Measurements from ENCODE around the gene PAPSS2.
"Not testable (repeated sequence)": the region's sequence is repeated elsewhere in the genome, so short reads cannot be mapped to it uniquely, and the experiment has no call there.

Gene PAPSS2

GRCh38 chr10:87643920-87644319, 15.8 kb upstream of the PAPSS2 start:
- DNase-seq, result no peak

- DNase-seq, result not testable (repeated sequence)
These were observed 15.2 kb upstream of the PAPSS2 start for GRCh38 chr10:87644500-87644899.

GRCh38 chr10:87646192-87646909, 13.3 kb upstream of the PAPSS2 start:
- DNase-seq, result no peak

- DNase-seq, result no peak
These were observed 12.7 kb upstream of the PAPSS2 start for GRCh38 chr10:87646935-87647334.

GRCh38 chr10:87650838-87651589, 8.7 kb upstream of the PAPSS2 start:
- no peak for DNase-seq

GRCh38 chr10:87651801-87652200, 7.9 kb upstream of the PAPSS2 start:
- no peak for DNase-seq

GRCh38 chr10:87652261-87652660, 7.4 kb upstream of the PAPSS2 start:
- DNase-seq, result no peak

- DNase-seq, result no peak
These were observed 5.5 kb upstream of the PAPSS2 start for GRCh38 chr10:87654212-87654611.

- no peak for DNase-seq
These were observed 3.1 kb upstream of the PAPSS2 start for GRCh38 chr10:87656431-87657072.

- no peak for DNase-seq
These were observed 2.3 kb upstream of the PAPSS2 start for GRCh38 chr10:87657371-87657770.

GRCh38 chr10:87658321-87658795, 1.3 kb upstream of the PAPSS2 start:
- no peak for DNase-seq

GRCh38 chr10:87658858-87659555, 671 bp upstream of the PAPSS2 start:
- no peak for DNase-seq

GRCh38 chr10:87660484-87661133, 931 bp downstream of the PAPSS2 start:
- DNase-seq, result no peak

GRCh38 chr10:87661861-87662785, 2.4 kb downstream of the PAPSS2 start:
- no peak for DNase-seq

- no peak for DNase-seq
These were observed 4.6 kb downstream of the PAPSS2 start for GRCh38 chr10:87664276-87664701.

GRCh38 chr10:87667493-87667892, 7.8 kb downstream of the PAPSS2 start:
- DNase-seq, result no peak

GRCh38 chr10:87668324-87669074, 8.8 kb downstream of the PAPSS2 start:
- DNase-seq, result no peak

- DNase-seq, result no peak
These were observed 10.1 kb downstream of the PAPSS2 start for GRCh38 chr10:87669752-87670151.

GRCh38 chr10:87670586-87670985, 10.9 kb downstream of the PAPSS2 start:
- no peak for DNase-seq

- DNase-seq, result no peak
These were observed 11.6 kb downstream of the PAPSS2 start for GRCh38 chr10:87671139-87671815.
